GM12801 (cell line): Measurements from ENCODE around the gene AMIGO1.

Experiments
- TF ChIP-seq, protein P1 (sequence below): IDR thresholded peaks from one replicate; pipeline ENCODE4 v1.5.1; 2011; ENCODE audit warnings: control low read depth; ENCODE audit not compliant: insufficient read length; ENCODE audit errors: extremely low read depth

The AMIGO1 gene

DNA sequence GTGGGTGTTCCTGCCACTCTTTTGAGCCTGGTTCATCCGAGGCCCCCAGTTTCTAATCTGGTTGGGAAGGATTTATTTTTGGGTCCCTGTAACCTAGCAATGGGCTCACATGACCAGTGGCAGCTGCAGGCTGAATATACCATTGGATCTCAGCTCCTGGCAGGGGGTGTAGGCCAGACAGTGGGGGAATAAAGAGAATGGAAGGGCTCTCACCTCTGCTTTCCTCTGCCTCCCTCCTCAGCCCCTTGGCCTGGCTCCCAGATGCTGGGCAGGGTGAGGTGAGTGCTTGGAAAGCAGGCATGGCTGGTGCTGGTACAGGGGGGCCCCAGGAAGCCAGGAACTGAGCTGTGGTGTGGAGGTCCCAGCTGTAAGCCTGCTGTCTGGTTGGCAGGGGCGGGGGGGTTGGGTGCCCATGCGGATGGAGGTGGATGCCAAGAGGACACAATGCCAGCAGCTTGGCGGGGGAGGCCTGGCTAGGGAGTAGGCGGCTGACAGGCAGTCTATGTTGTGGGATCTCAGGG, 26.5 kb upstream of the AMIGO1 start:
- TF ChIP-seq, protein P1, sequence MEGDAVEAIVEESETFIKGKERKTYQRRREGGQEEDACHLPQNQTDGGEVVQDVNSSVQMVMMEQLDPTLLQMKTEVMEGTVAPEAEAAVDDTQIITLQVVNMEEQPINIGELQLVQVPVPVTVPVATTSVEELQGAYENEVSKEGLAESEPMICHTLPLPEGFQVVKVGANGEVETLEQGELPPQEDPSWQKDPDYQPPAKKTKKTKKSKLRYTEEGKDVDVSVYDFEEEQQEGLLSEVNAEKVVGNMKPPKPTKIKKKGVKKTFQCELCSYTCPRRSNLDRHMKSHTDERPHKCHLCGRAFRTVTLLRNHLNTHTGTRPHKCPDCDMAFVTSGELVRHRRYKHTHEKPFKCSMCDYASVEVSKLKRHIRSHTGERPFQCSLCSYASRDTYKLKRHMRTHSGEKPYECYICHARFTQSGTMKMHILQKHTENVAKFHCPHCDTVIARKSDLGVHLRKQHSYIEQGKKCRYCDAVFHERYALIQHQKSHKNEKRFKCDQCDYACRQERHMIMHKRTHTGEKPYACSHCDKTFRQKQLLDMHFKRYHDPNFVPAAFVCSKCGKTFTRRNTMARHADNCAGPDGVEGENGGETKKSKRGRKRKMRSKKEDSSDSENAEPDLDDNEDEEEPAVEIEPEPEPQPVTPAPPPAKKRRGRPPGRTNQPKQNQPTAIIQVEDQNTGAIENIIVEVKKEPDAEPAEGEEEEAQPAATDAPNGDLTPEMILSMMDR: no peak

DNA sequence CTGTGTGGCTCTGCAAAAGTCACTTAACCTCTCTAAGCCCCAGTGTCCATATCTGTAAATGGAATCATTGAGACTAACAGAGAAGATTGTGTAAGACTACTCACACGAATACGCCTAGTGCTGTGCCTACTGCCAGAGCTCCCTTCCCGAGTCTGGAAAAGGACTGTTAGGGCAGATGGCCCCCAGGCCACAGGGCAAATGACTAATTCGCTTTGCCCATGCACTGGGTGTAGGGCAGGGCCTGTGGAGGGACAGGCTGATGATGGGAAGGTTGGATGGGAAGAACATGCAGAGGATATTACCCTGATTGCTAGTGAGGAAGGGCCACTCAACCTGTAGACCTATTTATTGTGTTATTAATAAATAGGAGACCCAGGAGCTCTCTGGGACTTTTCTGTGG, 26.0 kb upstream of the AMIGO1 start:
- TF ChIP-seq, protein P1: no peak

DNA sequence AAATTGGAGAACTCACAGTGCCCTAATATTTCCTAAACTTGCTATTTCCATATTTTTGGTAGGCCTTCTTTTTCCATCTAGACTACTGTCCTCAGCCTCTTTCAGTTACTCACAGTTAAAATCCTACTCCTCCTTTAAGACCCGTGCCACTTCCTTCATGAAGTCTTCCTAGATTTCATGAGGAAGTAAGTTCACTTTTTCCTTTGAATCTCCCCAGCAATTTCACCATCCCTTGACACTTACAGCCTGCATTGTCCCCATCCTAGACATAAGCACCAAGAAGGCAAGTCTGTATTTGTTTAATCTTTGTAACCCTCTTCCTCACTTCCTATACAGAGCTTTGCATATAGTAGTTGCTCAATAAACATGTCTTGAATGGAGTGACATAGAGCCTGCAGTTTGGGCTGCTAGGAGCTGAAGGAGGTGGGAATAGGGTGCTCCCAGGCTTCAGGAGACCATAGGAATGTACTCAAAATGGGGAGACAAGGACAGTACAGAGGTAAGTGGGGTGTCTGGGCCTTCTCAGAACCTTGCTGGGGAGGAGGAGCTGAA, 24.9 kb upstream of the AMIGO1 start:
- TF ChIP-seq, protein P1: no peak

DNA sequence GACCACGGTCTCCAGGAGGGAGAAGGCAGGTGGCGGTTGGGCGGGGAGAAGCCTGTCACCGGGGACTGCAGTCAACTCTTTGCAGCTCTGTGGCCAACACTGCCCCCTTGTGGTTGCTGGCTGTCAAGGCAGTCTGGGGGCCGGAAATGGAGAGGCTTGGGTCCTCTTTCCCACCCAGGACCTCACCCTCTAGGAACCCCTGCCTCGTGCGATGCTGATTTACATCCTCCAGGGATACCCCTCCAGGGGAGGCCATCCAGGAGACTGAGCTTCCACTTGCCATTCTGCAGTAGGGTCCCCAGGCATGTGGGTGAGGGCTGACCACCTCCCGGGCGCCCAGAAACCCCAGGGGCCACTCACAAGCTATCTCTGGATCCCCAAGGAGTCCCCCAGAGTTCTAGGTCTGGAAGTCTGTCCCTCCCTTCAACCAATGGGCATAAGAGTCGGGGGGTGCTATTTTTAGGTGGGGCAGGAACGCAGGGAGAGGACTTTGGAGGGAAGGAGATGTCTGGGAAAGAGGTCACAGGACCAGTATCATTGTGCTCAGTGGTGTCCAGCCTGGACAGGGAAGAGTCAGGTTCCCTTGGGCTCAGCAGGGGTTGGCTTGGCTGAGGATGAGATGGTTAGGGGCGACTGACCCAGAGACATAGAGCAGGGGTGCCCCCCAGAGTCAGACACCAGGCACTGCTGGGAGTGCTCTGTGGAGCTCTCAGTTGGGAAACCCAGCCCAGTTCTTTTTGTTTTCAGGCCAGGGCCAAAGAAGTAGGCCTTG, 23.0 kb upstream of the AMIGO1 start:
- TF ChIP-seq, protein P1: no peak

DNA sequence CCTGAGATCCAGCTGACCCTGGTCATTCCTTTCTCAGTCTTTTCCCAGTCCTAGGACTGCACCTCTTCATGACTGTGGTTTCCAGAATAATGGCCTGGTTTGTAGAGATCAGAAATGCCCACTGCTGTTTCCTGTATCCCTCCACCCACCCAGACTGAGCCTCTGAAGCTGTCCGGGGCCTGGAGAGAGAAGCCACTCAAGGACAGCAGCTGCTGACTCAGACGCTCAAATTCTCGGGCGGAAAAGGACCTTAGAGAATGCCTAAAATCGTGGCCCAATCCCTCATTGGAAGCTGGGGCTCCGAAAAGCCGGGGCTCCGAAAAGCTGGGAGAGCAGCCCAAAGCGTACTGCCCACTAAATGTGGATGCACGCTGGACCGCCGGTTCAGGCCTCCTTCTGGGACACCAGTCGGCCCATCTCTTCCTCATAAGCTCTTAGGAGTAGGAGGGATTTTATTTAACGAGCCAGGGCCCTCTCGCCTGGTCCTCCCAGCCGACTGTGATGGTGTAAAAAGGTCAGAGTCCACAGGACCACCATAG, 22.4 kb upstream of the AMIGO1 start:
- TF ChIP-seq, protein P1: no peak

DNA sequence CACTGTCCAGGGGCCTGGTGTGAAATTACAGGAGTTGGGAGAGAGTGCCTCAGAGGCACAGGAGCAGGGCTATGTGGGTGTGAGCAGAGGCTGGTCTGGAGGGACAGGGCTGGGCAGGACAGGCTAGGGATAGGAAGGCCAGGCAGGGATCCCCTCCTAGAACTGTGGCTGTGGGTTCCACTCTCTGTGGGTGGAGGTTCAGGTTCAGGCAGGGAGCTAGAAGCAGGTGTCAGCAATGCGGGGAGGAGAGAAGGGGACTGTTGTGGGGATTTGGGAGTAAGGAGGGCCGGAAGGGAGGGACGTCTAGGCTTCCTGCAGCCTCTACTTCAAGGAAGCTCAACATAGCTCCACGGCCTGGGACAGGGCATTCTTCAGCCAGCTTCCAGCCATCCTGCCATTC, 21.9 kb upstream of the AMIGO1 start:
- TF ChIP-seq, protein P1: no peak

DNA sequence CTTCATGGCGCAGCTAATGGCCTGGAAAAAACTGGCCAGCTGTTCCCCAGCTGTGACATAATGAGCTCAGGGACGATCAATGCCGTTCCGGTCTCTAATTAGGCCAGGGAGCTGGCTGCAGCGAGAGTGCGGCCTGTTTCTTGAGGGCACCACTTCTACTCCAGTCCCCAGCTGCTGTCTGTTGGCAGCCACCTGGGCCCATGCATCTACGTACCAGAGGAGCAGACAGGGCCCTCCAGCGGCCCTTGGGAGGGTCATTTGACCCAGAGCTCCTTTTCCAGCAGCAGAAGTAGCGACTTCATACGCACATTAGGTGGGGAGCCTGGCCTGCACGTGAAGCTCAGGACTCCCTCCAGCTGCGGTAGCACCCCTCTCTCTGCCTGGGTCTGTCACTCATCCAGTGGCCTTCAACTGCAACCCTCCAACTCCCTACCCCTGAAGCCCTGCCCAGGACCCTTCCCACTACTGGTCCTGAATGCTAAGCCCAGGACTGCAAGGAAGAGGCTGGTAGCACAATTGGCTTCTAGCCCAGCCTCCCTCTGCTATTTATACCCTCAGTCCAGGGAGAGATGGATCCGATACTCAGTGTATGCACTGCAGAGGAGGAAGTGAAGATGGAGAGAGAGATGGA, 21.0 kb upstream of the AMIGO1 start:
- TF ChIP-seq, protein P1: no peak
